BLaER1 treated with 17β-estradiol and CSF1 and Interleukin-3, amounts not matched to agents 10 nM and 100 nM (cell line): ENCODE measurements around the gene SLC19A1.
A peak's percentile ranks its signal among the peaks of the same experiment; 100 is the strongest.

Experiments
- H3K27ac ChIP-seq, 11 experiments: shearing (Covaris generic); formaldehyde crosslinking; 2 replicates each; pipeline ENCODE4 v1.8.1; 2022
- H3K27me3 ChIP-seq, 11 experiments: shearing (Covaris generic); formaldehyde crosslinking; 2 replicates each; pipeline ENCODE4 v1.8.1; 2022
- H3K36me3 ChIP-seq, 11 experiments: shearing (Covaris generic); formaldehyde crosslinking; 2 replicates each; pipeline ENCODE4 v1.8.1; 2022
- H3K4me1 ChIP-seq, 10 experiments: shearing (Covaris generic); formaldehyde crosslinking; 2 replicates each; pipeline ENCODE4 v1.8.1; 2022
- H3K4me2 ChIP-seq, 11 experiments: shearing (Covaris generic); formaldehyde crosslinking; 2 replicates each; pipeline ENCODE4 v1.8.1; 2022
- H3K4me3 ChIP-seq, 10 experiments: shearing (Covaris generic); formaldehyde crosslinking; 2 replicates each; pipeline ENCODE4 v1.8.1; 2022
- H3K9ac ChIP-seq, 11 experiments: shearing (Covaris generic); formaldehyde crosslinking; 2 replicates each; pipeline ENCODE4 v1.8.1; 2022
- H3K9me3 ChIP-seq, 11 experiments: shearing (Covaris generic); formaldehyde crosslinking; replicated peaks in 1 of 11; 2 replicates each; pipeline ENCODE4 v1.8.1; 2022
- H4K20me1 ChIP-seq, 11 experiments: shearing (Covaris generic); formaldehyde crosslinking; 2 replicates each; pipeline ENCODE4 v1.8.1; 2022
- Cebpa-rat ChIP-seq, 11 experiments: shearing (Covaris generic); IDR thresholded peaks; 2 replicates each; pipeline ENCODE4 v1.8.1; 2022

The SLC19A1 gene

GRCh38 chr21:45546636-45547544 is 4.7 kb upstream of the SLC19A1 start:
- H3K4me3 ChIP-seq = no peak overlapping the region
- peaks cover 38 to 52% (median 47%) of the 10 kb centered on the region in 10 experiments for H3K4me1 ChIP-seq
- H4K20me1 ChIP-seq = peaks cover 0 to 6% (median 0%) of the 10 kb centered on the region in 11 experiments; a peak in 2 of 22 replicates
- no peak overlapping the region for H3K9ac ChIP-seq
- H3K4me2 ChIP-seq = no peak overlapping the region
- H3K36me3 ChIP-seq = no peaks in the 10 kb centered on the region
- H3K9me3 ChIP-seq = no peaks in the 10 kb centered on the region
- H3K27ac ChIP-seq = no peak overlapping the region
- no peak for TF ChIP-seq Cebpa-rat (IDR thresholded peaks at IDR 0.05)
- H3K27me3 ChIP-seq = peaks cover 0 to 8% (median 0%) of the 10 kb centered on the region in 11 experiments; a peak in 2 of 22 replicates

GRCh38 chr21:45545691-45546531 is 3.7 kb upstream of the SLC19A1 start:
- no peak overlapping the region; a peak in 1 of 22 replicates for H3K9ac ChIP-seq
- H3K9me3 ChIP-seq = no peaks in the 10 kb centered on the region
- H3K27ac ChIP-seq = no peak overlapping the region
- peaks cover 0 to 8% (median 0%) of the 10 kb centered on the region in 11 experiments; a peak in 2 of 22 replicates for H3K27me3 ChIP-seq
- H3K4me1 ChIP-seq = peaks cover 36 to 50% (median 45%) of the 10 kb centered on the region in 10 experiments
- H4K20me1 ChIP-seq = peaks cover 0 to 6% (median under 1%) of the 10 kb centered on the region in 11 experiments; a peak in 8 of 22 replicates
- no peak overlapping the region for H3K4me3 ChIP-seq
- H3K36me3 ChIP-seq = 0 out of 22 replicates have a peak, but pooled peaks cover 0 to 2% (median 0%) of the 10 kb centered on the region in 11 experiments
- no peak for TF ChIP-seq Cebpa-rat (IDR thresholded peaks at IDR 0.05)
- peak overlapping the region in 1 of 11 experiments; percentile 10; a peak in 1 of 22 replicates for H3K4me2 ChIP-seq

- Histone ChIP-seq H3K9ac (no peak overlapping the region), H3K27me3 (peaks cover 0 to 8% (median 0%) of the 10 kb centered on the region in 11 experiments; a peak in 2 of 22 replicates), H3K36me3 (peaks cover 0 to 9% (median 0%) of the 10 kb centered on the region in 11 experiments; a peak in 2 of 22 replicates), H3K4me3 (no peak overlapping the region), H3K4me1 (peaks cover 39 to 54% (median 48%) of the 10 kb centered on the region in 10 experiments), H3K4me2 (no peak overlapping the region), H3K27ac (no peak overlapping the region), H4K20me1 (peaks cover 0 to 12% (median 6%) of the 10 kb centered on the region in 11 experiments; a peak in 14 of 22 replicates), H3K9me3 (no peaks in the 10 kb centered on the region)
- no peak for TF ChIP-seq Cebpa-rat (IDR thresholded peaks at IDR 0.05)
These were observed 3.0 kb upstream of the SLC19A1 start for GRCh38 chr21:45545236-45545570.

DNA sequence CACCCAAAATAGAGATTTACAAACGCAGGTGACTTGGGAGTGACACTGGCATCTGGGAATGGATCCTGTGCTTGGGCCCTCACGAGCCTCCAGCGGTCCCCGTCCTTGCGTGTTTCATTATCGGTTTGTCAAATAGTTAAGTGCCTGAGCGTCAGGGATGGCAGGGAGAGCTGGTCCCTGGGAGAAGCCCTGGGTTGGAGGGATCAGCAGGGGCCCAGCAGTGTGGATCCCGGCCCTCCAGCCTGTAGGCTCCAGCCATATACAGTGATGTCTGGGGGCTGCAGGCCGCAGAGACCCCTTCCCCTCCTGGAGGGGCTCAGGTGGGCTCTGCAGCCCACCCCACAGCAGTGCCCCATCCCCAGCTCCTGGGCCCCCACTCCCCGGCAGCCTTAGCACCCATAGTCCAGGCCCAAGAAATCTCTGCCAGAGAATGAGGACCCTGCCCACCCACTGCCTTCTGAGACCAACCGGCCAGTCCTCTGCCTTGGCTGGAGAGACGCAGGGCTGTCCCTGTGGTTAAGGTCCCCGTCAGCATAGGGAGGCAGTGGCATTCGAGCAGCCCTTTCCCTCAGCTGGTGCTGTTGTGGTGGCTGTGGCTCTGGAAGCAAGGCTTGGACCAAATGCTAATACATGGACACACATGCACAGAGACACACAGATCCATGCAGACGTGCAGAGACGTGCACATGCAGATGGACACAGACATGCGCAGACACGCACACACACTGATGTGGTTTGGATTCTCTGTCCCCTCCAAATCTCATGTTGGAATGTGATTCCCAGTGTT is 2.4 kb upstream of the SLC19A1 start:
- Histone ChIP-seq H3K4me1 (peaks cover 39 to 54% (median 48%) of the 10 kb centered on the region in 10 experiments), H3K9me3 (no peaks in the 10 kb centered on the region), H3K27me3 (peaks cover 0 to 8% (median 0%) of the 10 kb centered on the region in 11 experiments; a peak in 2 of 22 replicates), H3K4me2 (peak overlapping the region; percentile 81 to 100 (median 98); a peak in 21 of 22 replicates), H3K36me3 (peaks cover 0 to 15% (median 0%) of the 10 kb centered on the region in 11 experiments; a peak in 4 of 22 replicates), H3K9ac (peak overlapping the region in 7 of 11 experiments; percentile 76 to 87 (median 84); a peak in 7 of 22 replicates), H3K4me3 (peak overlapping the region in 2 of 10 experiments; percentile 69 to 73; a peak in 2 of 20 replicates), H4K20me1 (peaks cover 0 to 17% (median 11%) of the 10 kb centered on the region in 11 experiments; a peak in 13 of 22 replicates), H3K27ac (peak overlapping the region in 3 of 11 experiments; percentile 70 to 88 (median 86); a peak in 5 of 22 replicates)
- no peak for TF ChIP-seq Cebpa-rat (IDR thresholded peaks at IDR 0.05)

GRCh38 chr21:45543710-45544448 is 1.6 kb upstream of the SLC19A1 start:
- Histone ChIP-seq H3K4me1 (peaks cover 37 to 53% (median 49%) of the 10 kb centered on the region in 10 experiments), H3K9me3 (no peaks in the 10 kb centered on the region), H4K20me1 (peaks cover 0 to 24% (median 18%) of the 10 kb centered on the region in 11 experiments; a peak in 14 of 22 replicates), H3K27ac (peak overlapping the region in 10 of 11 experiments; percentile 45 to 88 (median 83); a peak in 17 of 22 replicates), H3K4me2 (peak overlapping the region; percentile 81 to 100 (median 98)), H3K9ac (peak overlapping the region; percentile 74 to 87 (median 84); a peak in 19 of 22 replicates), H3K36me3 (peaks cover 0 to 23% (median 6%) of the 10 kb centered on the region in 11 experiments; a peak in 8 of 22 replicates), H3K4me3 (peak overlapping the region in 9 of 10 experiments; percentile 55 to 74 (median 69); a peak in 16 of 20 replicates), H3K27me3 (peaks cover 0 to 8% (median 0%) of the 10 kb centered on the region in 11 experiments; a peak in 2 of 22 replicates)
- no peak for TF ChIP-seq Cebpa-rat (IDR thresholded peaks at IDR 0.05)

- TF ChIP-seq Cebpa-rat (IDR thresholded peaks at IDR 0.05) = no peak
These were observed 1.1 kb upstream of the SLC19A1 start for GRCh38 chr21:45543371-45543709.

More at GRCh38 chr21:45543371-45543709, 1.1 kb upstream of the SLC19A1 start:
- peaks cover 41 to 55% (median 51%) of the 10 kb centered on the region in 10 experiments for H3K4me1 ChIP-seq
- peaks cover 0 to 29% (median 24%) of the 10 kb centered on the region in 11 experiments; a peak in 17 of 22 replicates for H4K20me1 ChIP-seq
- H3K27me3 ChIP-seq = peaks cover 0 to 8% (median 0%) of the 10 kb centered on the region in 11 experiments; a peak in 2 of 22 replicates
- peak overlapping the region; percentile 74 to 87 (median 84) for H3K9ac ChIP-seq
- no peaks in the 10 kb centered on the region for H3K9me3 ChIP-seq
- peak overlapping the region; percentile 45 to 88 (median 84); a peak in 20 of 22 replicates for H3K27ac ChIP-seq
- peak overlapping the region; percentile 81 to 100 (median 98) for H3K4me2 ChIP-seq
- H3K36me3 ChIP-seq = peaks cover 0 to 28% (median 10%) of the 10 kb centered on the region in 11 experiments; a peak in 14 of 22 replicates
- H3K4me3 ChIP-seq = peak overlapping the region; percentile 55 to 74 (median 68)
